ENCODE measurements around the gene TFF2.
A peak's percentile ranks its signal among the peaks of the same experiment; 100 is the strongest.

TFF2 gene

GRCh38 chr21:42343963-42344510, 6.8 kb downstream of the TFF2 start:
- no peak for DNase-seq

- DNase-seq: no peak
Measured at GRCh38 chr21:42343556-42343955, 7.2 kb downstream of the TFF2 start.

- DNase-seq: no peak
Measured at GRCh38 chr21:42343101-42343500, 7.7 kb downstream of the TFF2 start.

GRCh38 chr21:42341776-42342542, 8.8 kb downstream of the TFF2 start:
- DNase-seq: no peak

- no peak for DNase-seq
Measured at GRCh38 chr21:42340187-42341050, 10.4 kb downstream of the TFF2 start.

GRCh38 chr21:42338729-42339715, 11.8 kb downstream of the TFF2 start:
- no peak for DNase-seq

- DNase-seq: peak; percentile 28
Measured at GRCh38 chr21:42337830-42338728, 12.7 kb downstream of the TFF2 start.

GRCh38 chr21:42337276-42337675, 13.5 kb downstream of the TFF2 start:
- no peak for DNase-seq

- DNase-seq: no peak
Measured at GRCh38 chr21:42336054-42336453, 14.7 kb downstream of the TFF2 start.

- DNase-seq: no peak
Measured at GRCh38 chr21:42332557-42333317, 18.1 kb downstream of the TFF2 start.

GRCh38 chr21:42331660-42332059, 19.1 kb downstream of the TFF2 start:
- DNase-seq: no peak

GRCh38 chr21:42330380-42331371, 20.1 kb downstream of the TFF2 start:
- DNase-seq: no peak

GRCh38 chr21:42324896-42325295, 25.9 kb downstream of the TFF2 start:
- no peak for DNase-seq

- DNase-seq: no peak
Measured at GRCh38 chr21:42321845-42322244, 28.9 kb downstream of the TFF2 start.

GRCh38 chr21:42321231-42321630, 29.6 kb downstream of the TFF2 start:
- no peak for DNase-seq

- DNase-seq: no peak
Measured at GRCh38 chr21:42320791-42321190, 30.0 kb downstream of the TFF2 start.

- peak; percentile 62 for DNase-seq
Measured at GRCh38 chr21:42319851-42320572, 30.8 kb downstream of the TFF2 start.

- peak; percentile 73 for DNase-seq
Measured at GRCh38 chr21:42319376-42319775, 31.4 kb downstream of the TFF2 start.
